ENCODE data around the gene HAPLN2. TPM values are rescaled to one million over a fixed set of nuclear protein-coding genes. Genes with fewer than 3 reads are reported as not detected.
A peak's percentile ranks its signal among the peaks of the same experiment; 100 is the strongest.

HAPLN2 gene
- total RNA-seq, 4 donors from 2014 or later: 0.83 to 5.1 (median 2.2) TPM

DNA sequence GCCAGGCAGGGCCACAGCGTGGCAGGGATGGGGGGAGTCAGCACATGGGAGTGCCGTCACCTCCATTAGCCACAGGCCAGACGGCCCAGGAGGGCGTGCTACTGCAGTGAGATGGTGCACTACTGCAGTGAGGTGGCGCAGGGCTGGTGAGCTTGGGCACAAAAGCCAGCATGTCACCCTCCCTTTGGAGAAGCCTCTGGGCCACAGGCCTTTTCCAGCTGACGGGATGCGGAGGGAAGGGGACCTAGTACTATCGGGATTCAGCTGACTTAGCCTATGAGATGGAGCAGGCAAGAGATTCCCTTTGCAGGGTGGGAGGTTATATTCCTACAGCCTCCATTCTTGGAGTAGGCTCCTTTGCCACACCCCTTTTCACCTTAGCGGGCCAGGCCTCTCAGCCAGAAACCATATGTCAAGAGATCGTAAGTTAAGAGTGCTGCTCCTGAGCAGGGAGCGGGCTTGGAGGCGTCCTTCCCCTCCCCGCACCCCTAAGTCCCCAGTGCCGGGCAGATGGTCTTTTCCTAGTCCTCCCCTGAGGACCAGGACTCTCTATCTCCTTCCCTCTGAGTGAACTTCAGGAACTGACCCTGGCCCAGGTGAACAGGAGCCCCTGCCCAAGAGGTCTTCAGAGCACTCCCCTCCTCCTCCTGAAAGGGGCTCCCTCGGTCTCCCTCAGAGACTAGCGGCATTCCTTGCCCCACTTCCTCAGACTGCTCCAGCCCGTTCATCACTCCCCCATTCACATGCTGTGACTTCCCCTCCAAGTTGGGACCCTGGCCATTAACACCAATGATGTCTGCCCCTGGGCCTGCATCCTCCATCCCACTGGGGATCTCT, 49.8 kb downstream of the HAPLN2 start:
- no peaks in the 10 kb centered on the region for H3K9me3 ChIP-seq
- H3K36me3 ChIP-seq: peaks cover 0 to 38% (median 15%) of the 10 kb centered on the region in 4 donors
- TF ChIP-seq POLR2AphosphoS5 (IDR thresholded peaks at IDR 0.05): no peak
- H3K27me3 ChIP-seq: no peaks in the 10 kb centered on the region
- 89% methylated on average over 11 of the region's 17 CpGs for WGBS
- no peak for DNase-seq (ENCODE audit: extremely low spot score)
- H3K27ac ChIP-seq (replicated peaks in 1 of 4): peak overlapping the region; percentile 78 to 85 (median 82)
- intact Hi-C loops (cut with DNase I): no loop called here
- peaks cover 80 to 84% (median 82%) of the 10 kb centered on the region in 4 donors for H3K4me1 ChIP-seq
- H3K4me3 ChIP-seq: no peak overlapping the region

DNA sequence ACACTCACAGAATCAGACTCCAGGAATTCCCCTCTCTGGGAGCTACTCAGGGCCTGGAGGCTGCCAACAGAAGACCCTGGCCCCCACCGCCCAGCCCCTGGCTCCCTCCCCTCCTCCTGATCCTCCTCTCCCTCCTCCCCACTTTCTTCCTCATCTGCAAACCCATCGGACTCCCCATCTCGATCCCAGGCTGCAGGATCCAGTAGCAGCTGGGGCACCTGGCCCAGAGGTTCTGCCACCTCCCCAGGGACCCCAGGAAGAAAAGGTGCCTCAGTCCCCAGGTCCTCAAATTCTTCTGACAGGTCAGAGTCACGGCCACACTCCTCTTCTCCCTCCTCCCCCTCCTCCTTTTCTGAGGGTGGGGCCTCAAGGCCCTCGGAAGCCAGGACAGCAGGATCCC, 50.6 kb downstream of the HAPLN2 start:
- Histone ChIP-seq H3K27ac (replicated peaks in 1 of 4) (peak overlapping the region; percentile 78 to 85 (median 82)), H3K9me3 (no peaks in the 10 kb centered on the region), H3K27me3 (no peaks in the 10 kb centered on the region), H3K4me3 (no peak overlapping the region), H3K36me3 (peaks cover 0 to 45% (median 15%) of the 10 kb centered on the region in 4 donors), H3K4me1 (peaks cover 80 to 84% (median 82%) of the 10 kb centered on the region in 4 donors)
- 70% methylated on average over 5 of the region's 5 CpGs for WGBS
- no peak for DNase-seq (ENCODE audit: extremely low spot score)
- intact Hi-C loops (cut with DNase I): no loop called here
- no peak for TF ChIP-seq EP300 (IDR thresholded peaks at IDR 0.05)
- TF ChIP-seq POLR2A (IDR thresholded peaks at IDR 0.05; ENCODE audit: low read depth): no peak
- TF ChIP-seq POLR2AphosphoS5 (IDR thresholded peaks at IDR 0.05): no peak
- TF ChIP-seq, protein P1, sequence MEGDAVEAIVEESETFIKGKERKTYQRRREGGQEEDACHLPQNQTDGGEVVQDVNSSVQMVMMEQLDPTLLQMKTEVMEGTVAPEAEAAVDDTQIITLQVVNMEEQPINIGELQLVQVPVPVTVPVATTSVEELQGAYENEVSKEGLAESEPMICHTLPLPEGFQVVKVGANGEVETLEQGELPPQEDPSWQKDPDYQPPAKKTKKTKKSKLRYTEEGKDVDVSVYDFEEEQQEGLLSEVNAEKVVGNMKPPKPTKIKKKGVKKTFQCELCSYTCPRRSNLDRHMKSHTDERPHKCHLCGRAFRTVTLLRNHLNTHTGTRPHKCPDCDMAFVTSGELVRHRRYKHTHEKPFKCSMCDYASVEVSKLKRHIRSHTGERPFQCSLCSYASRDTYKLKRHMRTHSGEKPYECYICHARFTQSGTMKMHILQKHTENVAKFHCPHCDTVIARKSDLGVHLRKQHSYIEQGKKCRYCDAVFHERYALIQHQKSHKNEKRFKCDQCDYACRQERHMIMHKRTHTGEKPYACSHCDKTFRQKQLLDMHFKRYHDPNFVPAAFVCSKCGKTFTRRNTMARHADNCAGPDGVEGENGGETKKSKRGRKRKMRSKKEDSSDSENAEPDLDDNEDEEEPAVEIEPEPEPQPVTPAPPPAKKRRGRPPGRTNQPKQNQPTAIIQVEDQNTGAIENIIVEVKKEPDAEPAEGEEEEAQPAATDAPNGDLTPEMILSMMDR (IDR thresholded peaks at IDR 0.05): no peak

DNA sequence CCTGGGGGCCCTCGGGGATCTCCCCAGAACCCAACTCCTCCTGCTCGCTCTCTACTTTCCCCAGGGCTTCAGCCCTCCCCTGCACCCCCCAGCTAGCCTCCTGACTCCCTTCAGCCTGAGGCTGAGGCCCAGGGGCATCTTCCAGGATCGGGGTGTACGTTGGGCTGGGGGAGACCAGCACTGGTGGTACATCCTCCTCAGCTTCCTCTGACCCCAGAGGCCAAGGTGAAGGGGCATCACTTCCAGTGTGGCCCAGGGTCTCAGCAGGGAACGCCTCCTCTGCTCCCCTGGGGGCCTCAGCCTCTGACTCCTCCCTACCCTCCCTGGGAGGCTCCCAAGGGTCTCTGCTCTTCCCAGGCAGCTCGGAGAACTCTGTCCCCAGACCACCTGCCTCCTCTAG, 51.1 kb downstream of the HAPLN2 start:
- H3K27ac ChIP-seq (replicated peaks in 1 of 4): peak overlapping the region; percentile 78 to 85 (median 82)
- intact Hi-C loops (cut with DNase I): no loop called here
- H3K4me1 ChIP-seq: peaks cover 80 to 84% (median 82%) of the 10 kb centered on the region in 4 donors
- no peak for DNase-seq (ENCODE audit: extremely low spot score)
- H3K36me3 ChIP-seq: peaks cover 0 to 50% (median 15%) of the 10 kb centered on the region in 4 donors
- 85% methylated on average over 6 of the region's 6 CpGs for WGBS
- H3K4me3 ChIP-seq: no peak overlapping the region
- H3K9me3 ChIP-seq: no peaks in the 10 kb centered on the region
- no peak for TF ChIP-seq EP300 (IDR thresholded peaks at IDR 0.05)
- TF ChIP-seq POLR2AphosphoS5 (IDR thresholded peaks at IDR 0.05): no peak
- TF ChIP-seq, protein P1 (IDR thresholded peaks at IDR 0.05): no peak
- TF ChIP-seq POLR2A (IDR thresholded peaks at IDR 0.05; ENCODE audit: low read depth): no peak
- H3K27me3 ChIP-seq: no peaks in the 10 kb centered on the region

DNA sequence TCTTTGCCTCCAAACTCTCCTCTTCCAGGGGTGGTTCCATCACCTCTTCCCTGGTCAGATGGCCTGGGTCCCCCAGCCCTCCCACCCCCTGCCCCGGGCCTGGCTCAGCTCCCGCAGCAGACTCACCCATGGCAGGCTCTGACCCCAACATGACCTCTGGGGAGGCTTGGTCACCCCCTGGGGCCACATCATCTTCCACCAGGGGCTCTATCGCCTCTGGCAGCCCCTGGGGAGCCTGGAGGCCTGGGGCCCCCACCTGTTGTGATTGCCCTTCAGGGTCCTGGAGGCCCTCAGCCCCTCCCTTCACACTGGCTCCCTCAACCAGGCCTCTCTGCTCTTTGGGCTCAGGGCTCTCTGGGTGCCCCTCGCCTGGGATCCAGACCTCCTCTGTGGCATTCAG, 51.6 kb downstream of the HAPLN2 start:
- TF ChIP-seq POLR2AphosphoS5 (IDR thresholded peaks at IDR 0.05) (no peak), POLR2A (IDR thresholded peaks at IDR 0.05; ENCODE audit: low read depth) (no peak), EP300 (IDR thresholded peaks at IDR 0.05) (no peak)
- TF ChIP-seq, protein P1 (IDR thresholded peaks at IDR 0.05): no peak
- no peaks in the 10 kb centered on the region for H3K27me3 ChIP-seq
- H3K9me3 ChIP-seq: no peaks in the 10 kb centered on the region
- no peak overlapping the region for H3K4me3 ChIP-seq
- peaks cover 0 to 50% (median 15%) of the 10 kb centered on the region in 4 donors for H3K36me3 ChIP-seq
- intact Hi-C loops (cut with DNase I): no loop called here
- 79% methylated on average over 4 of the region's 4 CpGs for WGBS
- no peak for DNase-seq (ENCODE audit: extremely low spot score)
- peaks cover 79 to 84% (median 81%) of the 10 kb centered on the region in 4 donors for H3K4me1 ChIP-seq
- peak overlapping the region; percentile 78 to 85 (median 82) for H3K27ac ChIP-seq (replicated peaks in 1 of 4)

DNA sequence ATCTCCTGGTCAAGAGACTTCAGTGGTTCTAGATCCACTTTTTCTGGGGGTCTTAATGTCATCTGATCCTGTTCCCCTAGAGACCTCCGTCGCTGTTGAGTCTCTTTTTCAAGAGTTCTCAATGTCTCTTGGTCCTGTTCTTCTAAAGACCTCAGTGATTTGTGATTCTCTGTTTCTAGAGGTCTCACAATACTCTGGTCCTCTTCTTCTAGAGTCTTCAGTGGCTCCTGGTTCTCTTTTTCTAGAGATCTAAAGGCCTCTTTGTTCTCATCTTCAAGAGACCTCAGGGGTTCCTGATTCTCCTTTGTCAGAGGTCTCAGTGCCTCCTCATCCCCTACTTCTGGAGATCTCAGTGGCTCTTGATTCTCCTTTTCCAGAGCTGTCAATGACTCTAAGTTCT, 52.6 kb downstream of the HAPLN2 start:
- no peaks in the 10 kb centered on the region for H3K9me3 ChIP-seq
- peaks cover 0 to 7% (median 2%) of the 10 kb centered on the region in 4 donors for H3K27me3 ChIP-seq
- H3K4me3 ChIP-seq: no peak overlapping the region
- no peak for DNase-seq (ENCODE audit: extremely low spot score)
- WGBS: 95% methylated on average over 2 of the region's 2 CpGs
- intact Hi-C loops (cut with DNase I): no loop called here
- peaks cover 75 to 84% (median 81%) of the 10 kb centered on the region in 4 donors for H3K4me1 ChIP-seq
- peaks cover 0 to 50% (median 15%) of the 10 kb centered on the region in 4 donors for H3K36me3 ChIP-seq
- no peak overlapping the region for H3K27ac ChIP-seq (replicated peaks in 1 of 4)
- TF ChIP-seq, protein P1 (IDR thresholded peaks at IDR 0.05): no peak
- TF ChIP-seq EP300 (IDR thresholded peaks at IDR 0.05) (no peak), POLR2A (IDR thresholded peaks at IDR 0.05; ENCODE audit: low read depth) (no peak), POLR2AphosphoS5 (IDR thresholded peaks at IDR 0.05) (no peak)

All from esophagus muscularis mucosa (tissue), 4 donors.